GM18867 (cell line): ENCODE results near the gene RRBP1.

Source experiments
- ATAC-seq: cut with Tn5 transposase; IDR thresholded peaks from one replicate; pipeline ENCODE4 v1.9.1; 2021; ENCODE audit warnings: mild to moderate bottlenecking, moderate library complexity; ENCODE audit not compliant: unreplicated experiment

RRBP1 gene

DNA sequence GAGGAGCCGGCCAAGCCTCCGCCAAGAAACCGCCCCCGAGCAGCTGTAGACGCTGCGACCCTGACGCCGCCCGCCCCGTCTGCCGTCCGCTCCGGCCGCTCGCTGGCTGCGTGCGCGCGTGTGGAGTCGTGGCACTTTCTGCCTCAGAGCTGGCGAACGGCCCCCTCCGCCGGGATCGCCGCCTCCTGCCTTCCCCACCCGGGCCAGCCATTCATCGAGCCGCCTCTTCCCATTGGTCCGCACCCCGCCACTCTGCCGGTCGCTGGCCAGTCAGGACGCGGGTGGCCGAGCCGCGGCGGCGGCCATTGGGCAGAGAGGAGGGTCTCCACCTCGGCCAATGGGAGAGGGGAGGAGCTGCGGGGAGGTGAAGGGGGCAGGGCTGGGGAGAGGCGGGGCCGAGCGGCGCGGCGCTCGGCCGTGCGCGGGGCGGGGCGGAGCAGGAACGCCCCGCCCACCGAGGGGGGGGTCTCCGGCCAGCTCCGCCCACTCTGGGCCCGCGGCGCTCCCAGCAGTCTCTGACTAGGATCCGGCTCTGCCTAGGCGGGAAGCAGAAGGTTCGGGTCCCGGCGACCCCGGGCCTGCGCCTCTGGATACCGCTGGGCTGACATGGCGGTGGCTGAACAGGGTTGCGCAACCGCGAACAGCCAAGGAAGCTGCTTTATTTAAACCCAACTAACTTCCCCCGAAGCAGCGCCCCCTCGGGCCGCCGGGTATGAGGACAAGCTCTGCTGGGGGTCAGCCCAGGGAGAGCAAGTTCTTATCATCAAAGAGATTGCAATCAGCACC is at the start of gene RRBP1:
TSS of gene RRBP1 (minus strand) at position 140 of the 786 bp plus-strand sequence. CDS start 21,735 bp downstream, outside the sequence.
- peak; percentile 87 for ATAC-seq

DNA sequence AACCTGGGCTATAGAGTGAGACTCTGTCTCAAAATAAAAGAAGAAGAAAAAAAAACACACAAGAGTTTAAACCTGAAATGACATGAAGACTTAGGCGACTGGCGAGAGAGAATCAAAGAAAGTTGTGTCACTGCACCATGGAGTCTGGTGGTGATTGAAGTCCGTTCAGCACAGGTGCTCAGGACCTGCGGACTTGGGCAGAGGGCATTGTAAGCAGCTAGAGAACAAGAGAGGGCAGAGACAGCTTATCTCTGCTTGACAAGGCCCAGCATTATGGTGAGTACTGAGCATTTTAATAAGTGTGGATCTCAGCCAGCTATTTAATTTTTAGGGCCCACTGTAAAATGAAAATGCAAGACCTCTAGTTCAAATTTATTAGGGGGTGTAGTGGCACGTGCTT is 49.2 kb upstream of the RRBP1 start:
- ATAC-seq = no peak

GRCh38 chr20:17730071-17730470 is 48.0 kb upstream of the RRBP1 start:
- ATAC-seq = no peak

DNA sequence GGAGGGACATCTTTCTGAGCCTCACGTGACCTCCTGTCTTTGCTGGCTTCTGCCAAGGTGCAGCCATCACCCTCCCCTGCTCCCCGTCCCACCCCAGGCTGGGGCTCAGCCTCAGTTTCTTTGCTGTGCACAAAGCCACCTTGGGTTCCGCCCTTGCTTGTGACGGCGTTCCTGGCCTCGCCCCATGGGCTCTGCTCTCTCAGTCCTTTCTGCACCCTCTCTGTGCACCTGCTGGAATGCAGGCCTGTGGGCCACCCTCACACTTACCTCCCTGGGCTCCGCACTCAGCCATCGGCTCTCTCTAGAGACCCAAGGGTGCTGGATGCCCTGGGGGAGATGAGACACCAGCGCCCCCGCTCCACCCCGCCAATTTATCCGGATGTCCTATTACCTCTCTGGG is 46.0 kb upstream of the RRBP1 start:
- no peak for ATAC-seq

- no peak for ATAC-seq
These were observed 45.3 kb upstream of the RRBP1 start for GRCh38 chr20:17727351-17727750.

DNA sequence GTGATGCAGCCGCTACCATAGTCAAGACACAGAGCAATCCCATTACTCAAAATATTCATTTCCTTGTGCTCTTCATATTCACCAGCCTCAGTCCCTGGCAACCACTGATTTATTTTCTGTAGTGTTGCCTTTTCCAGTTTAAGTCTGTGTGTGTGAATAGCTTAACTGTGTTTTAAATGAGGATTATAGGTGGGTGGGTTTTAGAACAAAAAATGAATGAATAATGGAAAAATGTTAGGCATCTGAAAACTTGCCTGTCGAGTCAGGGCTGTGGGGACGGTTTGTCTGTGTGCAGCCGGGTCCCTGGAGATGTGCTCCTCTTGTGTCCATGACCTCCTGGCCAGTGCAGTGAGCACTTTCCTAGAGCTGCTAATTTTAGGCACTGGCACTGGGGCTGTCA is 44.9 kb upstream of the RRBP1 start:
- no peak for ATAC-seq

DNA sequence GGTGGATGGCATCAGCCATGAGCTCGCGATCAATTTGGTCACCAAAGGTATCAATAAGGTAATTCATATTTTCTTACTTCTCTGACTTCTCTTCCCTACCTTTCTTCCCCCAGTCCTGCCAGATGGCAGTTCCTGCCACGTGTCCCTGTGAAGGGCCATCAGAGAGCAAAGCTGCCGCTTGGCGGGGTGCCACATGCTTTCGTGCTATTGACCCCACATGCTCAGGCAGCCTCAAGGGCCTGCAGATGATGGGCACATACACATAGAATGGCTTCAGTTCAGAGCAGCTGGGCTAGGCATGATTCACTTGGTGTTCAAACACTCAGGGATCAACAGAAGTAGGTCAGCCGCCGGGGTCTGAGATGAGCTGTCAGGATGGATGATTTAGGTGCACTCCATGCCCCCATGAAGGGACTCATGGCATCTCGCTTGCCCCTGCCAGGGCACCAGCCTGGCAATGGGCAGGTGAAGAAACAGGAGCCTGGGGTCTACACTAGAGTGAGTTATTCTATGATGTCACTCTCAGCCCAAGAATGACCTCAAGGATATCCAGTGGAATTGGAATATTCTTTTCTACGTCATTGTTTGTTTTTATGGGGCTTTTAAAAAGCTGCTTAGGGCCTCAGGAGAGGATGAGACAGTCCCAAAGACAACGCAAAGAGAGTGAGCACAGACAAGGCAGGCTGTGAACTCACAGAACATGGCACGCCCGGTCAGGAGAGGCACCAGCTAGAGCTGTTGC is 43.2 kb upstream of the RRBP1 start:
- no peak for ATAC-seq

DNA sequence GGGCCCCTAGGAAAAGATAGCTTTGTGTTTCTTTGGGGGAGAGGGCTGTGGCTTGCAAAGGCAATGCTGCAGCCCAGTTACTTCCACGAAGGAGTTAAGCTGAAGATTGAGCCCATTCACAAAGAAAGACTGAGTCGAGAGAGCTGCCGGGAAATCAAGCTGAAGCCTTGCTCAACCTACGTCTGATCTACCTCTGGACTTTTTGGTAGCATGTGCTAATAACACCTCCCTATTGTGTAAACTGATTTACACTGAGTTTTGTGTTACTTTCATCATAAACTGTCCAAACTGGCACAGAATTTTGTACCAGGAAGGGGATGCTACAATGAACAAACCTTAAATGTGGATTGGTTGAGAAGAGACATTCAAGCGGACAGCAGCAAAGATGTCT is 41.3 kb upstream of the RRBP1 start:
- ATAC-seq = no peak

DNA sequence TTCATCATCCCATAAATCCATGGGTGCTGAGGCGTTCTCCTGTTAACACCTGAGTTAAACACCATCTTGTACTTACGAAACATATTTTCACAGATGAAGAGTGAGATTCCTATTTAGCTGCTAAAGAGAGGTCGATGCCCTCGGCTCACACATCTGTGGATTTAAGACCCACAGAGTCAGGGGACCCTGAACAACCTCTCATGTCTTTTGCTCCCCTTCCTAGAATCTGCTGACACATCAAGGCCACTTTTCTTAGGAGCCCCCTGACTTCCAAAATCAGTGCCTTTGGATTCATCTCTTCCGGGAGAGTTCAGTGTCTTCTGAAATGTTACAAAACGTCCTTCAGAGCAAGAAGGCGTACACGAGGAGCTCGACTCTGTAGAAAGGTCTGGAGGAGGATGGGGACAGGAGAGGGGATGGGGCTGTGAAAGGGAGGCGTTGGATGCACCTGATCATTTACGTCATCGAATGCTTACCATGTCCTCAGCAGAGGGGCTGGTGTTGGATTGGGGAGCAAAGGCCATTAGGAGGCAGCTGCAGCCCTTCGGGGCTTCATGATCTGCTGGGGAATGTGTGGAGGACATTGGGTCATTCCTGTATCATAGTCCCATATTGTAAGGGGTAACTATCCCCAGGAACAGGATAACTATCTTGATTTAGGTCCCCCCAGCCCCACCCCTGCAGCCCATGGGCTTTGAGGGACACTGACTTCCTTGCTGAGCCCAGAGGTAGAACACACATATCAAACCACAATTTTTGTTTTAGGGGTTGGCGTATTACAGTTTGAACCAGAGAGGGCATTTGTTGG is 40.7 kb upstream of the RRBP1 start:
- no peak for ATAC-seq

GRCh38 chr20:17721802-17722486 is 39.9 kb upstream of the RRBP1 start:
- ATAC-seq = no peak

DNA sequence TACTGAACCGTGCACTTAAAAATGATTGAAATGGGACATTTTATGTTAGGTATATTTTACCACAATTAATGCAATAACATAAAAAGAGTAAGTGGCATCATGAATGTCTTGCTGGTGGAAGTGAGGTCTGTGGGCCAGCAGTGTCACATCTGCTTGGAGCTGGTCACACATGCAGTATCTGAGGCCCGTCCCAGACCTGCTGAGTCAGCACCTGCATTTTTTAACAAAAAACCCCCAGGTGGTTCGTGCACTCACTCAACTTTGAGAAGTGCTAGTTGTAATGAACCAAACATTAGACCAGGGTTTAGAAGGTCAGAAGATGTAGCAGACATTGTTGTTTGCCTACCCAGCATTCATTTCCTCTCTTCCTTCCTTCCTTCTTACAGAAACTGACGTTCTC is 38.7 kb upstream of the RRBP1 start:
- no peak for ATAC-seq

DNA sequence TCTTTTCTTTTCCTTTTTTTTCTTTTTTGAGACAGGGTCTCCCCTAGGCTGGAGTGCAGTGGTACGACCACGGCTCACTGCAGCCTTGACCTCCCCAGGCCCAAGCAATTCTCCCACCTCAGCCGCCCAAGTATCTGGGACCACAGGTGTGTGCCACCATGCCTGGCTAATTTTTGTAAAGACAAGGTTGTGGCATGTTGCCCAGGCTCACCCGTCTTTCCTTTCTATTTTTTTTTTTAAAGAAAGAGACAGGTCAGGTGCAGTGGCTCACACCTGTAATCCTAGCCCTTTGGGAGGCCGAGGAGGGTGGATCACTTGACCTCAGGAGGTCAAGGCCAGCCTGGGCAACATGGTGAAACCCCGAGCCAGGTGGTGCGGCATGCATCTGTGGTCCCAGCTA is 34.3 kb upstream of the RRBP1 start:
- ATAC-seq = no peak

DNA sequence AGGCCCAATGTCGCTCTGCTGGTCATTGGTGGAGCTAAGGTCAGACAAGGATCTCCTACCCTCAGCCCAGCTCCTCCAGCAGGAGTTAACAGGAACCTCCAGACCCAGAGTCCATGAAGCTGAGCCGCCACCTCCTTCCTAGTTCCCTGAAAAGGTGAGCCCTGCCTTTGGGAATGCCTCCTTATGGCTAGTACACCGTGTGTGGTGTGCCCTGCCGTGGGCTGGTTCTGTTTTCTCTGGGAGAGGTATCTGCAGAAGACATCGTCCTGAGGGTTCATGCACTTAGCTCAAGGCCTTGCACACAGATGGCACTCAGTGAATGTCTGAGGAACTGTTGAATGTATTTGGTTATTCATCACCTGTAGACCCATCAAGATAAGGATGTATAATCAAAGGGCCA is 33.0 kb upstream of the RRBP1 start:
- no peak for ATAC-seq

DNA sequence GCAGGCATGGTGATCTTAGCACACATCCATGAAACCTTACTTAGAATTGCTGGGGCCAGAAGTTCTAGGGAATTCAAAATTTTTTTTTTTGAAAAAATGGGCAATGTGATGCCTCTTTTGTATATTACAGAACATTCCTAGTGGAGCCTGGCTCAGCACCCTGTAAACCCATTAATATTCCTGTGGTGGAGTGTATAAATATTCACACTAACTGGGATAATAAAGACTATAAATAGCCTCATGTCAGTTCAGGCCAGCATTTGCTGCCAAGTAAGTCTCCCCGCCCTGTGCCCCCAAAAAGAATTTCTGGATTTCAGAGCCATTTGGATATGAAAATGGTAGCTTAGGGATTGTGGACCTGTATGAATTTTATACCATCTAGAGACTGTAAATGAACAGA is 32.6 kb upstream of the RRBP1 start:
- ATAC-seq = no peak

GRCh38 chr20:17712708-17713107 is 30.7 kb upstream of the RRBP1 start:
- ATAC-seq = no peak

GRCh38 chr20:17712201-17712600 is 30.2 kb upstream of the RRBP1 start:
- no peak for ATAC-seq

GRCh38 chr20:17711267-17711627 is 29.2 kb upstream of the RRBP1 start:
- no peak for ATAC-seq

- no peak for ATAC-seq
These were observed 28.6 kb upstream of the RRBP1 start for GRCh38 chr20:17710379-17711266.

GRCh38 chr20:17709361-17710293 is 27.6 kb upstream of the RRBP1 start:
- no peak for ATAC-seq
